GM04503 (cell line): Measurements from ENCODE around the gene POLL.
"Not testable (repeated sequence)": the region's sequence is repeated elsewhere in the genome, so short reads cannot be mapped to it uniquely, and the experiment has no call there.

Experiments used
- DNase-seq: peaks from one replicate; pipeline ENCODE4 v3.0.0-alpha.2; 2012; ENCODE audit warnings: low read depth

Gene POLL

DNA sequence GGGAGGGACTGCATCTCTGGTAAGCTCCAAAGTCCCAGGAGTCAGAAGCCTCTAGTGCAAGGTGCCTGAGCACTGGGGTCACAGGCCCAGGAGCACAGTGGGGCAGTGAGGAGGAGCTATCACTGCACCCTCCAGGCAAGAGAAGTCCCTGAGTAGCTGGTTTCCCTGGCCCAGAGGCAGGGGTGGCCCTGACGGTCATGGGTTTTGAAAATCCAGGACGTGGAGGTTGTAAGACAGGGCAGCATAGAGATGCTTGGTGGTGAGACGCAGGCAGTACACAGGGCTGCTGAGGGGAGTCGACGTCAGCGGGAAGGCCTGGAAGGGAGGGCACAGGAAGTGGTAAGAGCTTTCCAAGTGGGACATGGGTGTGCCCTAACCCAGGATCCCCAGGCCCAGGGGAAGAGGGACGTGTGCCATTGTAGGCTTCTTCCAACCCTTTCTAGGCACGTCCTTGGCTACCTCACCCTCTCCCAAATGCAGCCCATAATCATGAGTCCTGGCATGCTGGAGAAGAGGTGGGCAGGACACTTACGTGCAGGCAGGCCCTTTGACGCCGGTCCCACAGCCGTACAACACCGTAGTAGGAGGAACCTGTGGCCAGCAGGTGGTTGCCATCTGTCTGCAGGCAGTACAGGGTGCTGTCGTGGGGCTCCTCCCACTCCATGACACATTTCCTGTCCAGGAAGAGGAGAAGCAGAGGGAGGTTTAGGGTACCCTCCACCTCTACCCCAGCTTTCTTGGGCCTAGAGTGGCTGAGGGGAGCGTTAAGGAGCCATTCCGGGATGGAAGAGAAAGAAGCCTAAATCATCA is 23.2 kb upstream of the POLL start:
- no peak for DNase-seq

DNA sequence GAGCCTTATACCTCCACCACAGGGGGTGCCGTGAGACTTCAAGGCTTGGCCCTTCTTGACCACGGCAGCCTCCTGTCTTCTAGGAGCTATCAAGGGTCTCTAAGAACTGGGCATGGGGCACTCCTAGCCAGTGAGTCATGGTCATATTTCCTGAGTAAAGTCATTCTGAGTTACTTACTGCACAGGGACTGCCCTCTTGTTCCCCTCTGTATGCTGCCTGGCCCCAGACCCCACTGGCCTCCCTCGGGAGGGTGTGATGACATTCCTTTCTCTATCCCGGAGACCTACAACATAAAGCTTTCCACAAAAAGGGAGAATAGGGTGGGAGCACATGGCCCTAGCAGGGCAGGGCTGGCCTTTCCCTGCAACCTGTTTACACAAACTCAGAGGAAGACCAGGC is 21.4 kb upstream of the POLL start:
- no peak for DNase-seq

DNA sequence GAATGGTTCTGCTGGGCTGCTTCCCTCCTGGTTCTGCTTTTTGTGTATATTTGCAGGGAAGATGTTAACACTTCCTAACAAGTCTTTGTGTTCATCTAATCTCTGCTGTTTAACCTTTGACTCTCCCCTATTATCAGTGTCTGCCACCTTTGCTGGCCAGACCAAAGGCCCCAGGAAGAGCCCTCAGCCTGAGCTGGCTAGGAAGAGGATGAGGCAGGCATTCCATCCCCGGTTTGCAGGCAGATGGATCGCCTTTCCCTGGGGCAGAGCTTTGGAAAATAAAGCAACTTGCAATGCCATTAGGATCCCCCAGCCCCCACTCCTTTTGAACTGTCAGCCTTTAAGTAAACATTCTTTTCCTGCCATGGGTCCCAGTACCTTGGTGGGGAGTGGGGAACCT is 19.1 kb upstream of the POLL start:
- no peak for DNase-seq

DNA sequence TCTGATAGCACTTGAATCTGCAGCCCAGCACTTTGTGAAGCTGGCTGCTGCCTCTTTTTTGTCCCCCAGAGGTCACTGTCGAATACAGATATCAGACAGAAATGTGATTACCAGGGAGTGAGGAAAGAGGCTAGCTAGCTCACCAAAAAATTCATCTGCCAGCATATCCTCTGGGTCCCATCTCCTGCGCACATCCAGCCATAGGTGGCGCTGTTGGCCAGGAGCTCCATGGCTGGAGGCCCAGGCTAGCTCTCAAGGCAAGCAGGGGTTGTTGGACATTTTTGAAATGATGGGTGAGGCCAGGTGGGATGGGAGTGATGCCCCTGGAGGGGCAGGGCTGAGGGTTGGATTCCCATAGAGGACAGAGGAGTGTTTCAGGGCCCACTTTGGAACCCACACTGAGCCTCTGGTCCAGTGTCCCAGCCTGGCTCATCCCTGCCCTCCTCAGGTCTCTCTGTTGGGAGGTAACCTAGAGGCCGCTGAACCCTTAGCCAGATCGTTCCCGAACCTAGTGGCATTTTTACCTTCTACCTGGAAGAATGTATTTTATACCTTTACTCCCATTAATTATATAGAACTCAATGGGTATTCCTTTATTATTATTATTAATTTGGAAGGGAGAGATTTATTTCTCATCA is 14.8 kb upstream of the POLL start:
- DNase-seq: peak; percentile 31

DNA sequence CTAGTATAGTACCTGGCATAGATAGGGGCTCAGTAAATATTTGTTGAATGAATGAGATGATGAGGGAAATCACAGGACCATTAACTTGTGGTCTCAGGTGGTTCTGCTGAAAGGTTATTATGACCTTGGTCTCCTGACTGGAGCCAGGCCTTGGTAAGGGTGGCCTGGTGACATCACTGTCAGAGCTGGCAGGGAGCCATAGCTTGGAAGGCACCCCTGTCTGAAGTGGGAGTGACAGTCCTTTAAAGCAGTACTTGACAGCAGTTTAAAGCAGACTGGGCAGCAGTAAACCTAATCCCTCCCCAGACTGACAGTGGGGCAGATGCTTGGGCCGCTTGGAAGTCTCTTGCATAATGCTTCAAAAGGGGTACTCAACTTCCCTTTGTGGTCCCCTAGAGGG is 13.5 kb upstream of the POLL start:
- DNase-seq: no peak

DNA sequence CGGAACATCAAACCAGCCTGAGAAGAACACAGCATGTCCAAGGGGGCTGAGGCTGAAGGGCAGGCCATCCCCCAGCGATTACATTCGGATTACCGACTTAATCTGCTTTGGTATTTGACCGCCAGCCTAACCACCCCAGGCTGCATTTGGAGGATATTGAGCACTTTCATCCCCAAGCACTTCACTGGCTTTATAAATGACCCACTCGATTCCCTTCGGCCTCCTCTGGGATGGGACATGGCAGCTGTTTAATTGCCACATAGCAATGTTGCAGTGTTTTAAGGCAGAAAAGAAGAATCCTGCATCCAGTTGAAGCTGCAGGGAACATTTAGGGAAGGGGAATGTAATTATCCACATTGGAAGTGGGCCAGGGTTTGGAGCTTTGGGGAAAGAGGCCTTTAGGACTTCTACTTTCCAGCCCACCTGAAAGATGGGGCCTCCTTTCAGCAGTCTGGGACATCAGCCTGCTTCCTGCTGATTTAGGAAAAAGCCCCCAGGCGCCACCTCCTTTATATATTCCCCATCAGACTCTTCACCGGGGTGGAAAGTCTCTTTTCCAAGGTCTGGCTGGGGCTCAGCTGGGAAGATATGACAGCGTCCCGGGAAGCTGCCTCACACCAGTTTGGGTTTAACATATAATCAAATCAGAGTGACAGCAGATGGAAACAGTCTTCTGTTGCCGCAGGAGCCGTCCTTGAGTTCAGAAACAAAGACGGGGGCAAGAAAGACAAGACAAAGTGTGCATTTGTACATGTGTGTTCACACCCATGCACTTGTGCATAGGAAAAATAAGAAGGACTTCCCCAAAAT is 9.2 kb upstream of the POLL start:
- no peak for DNase-seq

DNA sequence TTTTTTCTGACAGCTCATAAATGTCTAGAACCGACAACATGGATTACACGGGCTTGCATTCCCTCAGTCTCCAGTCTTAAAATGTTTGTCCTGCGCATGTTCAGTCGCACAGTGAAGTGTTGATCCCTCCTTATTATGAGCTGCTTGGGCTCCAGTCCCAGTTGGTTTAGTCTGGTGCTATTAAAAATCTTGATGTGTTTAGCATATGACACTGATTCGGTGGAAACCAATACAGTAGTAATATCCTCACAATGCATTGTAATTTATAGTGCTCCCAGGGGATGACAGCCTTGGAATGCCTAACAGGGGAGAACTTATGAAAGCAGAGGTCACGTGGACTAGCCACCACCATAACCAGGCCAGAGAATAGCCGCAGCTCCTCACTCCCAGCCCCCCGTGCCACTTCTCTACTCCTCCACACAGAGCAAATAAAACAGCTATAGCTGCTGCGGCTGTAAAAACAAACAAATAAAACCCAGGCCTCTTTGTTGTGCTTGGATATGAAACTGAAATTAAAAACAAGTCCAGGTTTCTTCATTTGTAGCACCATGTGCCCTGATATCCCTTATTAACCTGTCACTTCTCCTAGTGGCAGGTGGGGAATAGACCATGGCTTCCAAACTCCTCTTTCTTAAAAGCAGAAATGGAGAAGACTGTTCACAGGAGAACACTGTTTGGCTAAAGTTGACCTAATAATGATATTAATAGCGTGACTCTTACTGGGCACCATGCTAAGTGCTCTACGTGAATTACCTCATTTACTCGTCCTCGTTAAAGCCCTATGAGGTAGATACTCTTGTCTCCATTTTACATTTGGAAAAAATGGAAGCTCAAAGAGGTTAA is 7.8 kb upstream of the POLL start:
- peak; percentile 18 for DNase-seq

DNA sequence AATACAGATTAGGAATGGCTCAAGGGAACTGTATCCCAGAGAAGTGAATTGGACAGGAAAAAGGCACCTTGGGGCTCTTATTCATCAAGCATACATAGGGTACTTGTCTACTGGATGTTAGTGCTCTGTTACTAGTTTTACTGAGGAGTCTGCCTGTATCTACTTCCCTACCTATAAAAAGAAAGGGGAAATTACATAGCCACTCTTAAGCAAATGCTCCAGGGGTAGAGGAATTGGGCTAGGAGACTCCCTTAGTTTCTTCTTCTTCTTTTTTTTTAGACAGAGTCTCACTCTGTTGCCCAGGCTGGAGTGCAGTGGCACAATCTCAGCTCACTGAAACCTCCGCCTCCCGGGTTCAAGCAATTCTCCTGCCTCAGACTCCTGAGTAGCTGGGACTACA is 5.3 kb upstream of the POLL start:
- DNase-seq: not testable (repeated sequence)

DNA sequence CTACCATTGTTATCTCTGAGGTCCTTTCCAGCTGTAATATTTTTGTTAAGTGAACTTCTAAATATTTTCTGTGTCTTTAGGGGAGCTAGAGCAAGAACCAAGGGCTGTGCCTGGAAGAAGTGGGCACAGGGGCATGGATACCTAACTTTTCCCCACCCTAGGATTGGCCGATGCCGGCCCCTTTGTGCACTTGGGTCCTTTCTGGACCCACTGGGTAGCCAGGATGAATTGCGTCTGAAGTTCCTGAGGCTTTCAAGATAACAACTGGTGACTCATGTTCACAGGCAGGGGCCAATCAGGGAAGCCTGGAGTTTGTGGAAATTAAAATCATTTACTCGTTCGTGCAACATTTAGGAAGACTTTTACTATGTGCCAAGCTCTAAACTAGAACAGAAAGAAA is 822 bp upstream of the POLL start:
- no peak for DNase-seq

DNA sequence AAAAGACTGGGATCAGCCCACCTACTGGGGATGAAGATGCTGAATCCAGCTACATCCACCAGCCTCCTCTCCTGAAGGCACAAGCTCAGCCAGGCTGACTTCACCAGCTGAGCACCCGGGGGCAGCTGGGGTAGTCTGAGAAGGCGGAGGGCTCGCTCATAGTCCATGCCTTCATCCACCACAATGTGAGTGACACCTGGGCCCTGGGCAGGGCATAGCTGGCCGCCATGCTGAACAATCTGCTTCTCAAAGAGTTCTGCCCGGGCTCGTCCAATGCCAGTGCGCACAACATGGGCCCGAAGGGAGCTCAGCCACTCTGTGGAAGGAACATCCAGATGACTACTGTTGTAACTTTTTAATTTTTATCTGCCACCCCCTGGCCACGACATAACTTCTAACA is 2.2 kb downstream of the POLL start:
- DNase-seq: no peak

DNA sequence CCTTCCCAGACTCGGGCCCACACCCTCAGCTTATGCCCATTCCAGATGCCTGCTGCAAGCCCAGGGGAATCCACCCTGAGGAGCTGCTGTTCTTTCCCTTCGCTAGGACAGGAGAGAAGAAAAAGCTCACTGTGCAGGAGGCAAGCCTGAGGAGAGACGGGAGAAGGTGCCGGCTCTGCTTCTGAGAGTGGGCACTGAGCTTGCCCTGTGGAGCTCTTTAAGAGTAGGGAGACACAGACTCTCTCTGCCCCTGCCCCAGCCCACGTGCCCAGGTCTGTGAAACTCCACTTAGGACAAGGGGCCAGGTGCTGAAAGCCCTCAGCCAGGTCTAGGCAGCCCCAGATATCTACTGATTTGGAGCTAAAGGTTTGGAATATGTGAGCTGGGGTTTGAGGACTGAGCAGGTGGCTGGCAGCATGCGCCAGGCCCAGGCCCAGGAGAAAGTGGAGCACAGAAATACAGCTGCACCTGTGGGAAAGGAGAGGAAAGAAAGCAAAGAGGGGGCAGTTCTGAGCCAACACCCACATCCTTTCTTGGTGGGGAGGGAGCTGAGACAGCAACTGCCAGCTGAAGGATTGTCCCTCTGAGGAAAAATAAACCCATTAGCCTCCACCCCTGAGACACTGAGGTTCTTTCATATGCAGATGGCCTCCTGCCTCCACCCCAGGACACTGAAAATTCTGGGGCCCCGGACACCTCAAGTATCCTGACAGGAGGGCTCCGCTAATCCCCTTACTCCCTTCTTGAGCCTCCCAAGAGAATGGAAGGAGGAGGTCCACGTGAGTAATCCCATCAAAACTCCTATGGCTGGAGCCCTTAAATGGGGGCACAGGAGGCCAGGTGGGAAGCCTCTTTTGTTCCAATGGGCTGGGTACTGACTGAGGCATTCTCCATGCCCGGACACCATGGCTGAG is 7.3 kb downstream of the POLL start:
- no peak for DNase-seq

DNA sequence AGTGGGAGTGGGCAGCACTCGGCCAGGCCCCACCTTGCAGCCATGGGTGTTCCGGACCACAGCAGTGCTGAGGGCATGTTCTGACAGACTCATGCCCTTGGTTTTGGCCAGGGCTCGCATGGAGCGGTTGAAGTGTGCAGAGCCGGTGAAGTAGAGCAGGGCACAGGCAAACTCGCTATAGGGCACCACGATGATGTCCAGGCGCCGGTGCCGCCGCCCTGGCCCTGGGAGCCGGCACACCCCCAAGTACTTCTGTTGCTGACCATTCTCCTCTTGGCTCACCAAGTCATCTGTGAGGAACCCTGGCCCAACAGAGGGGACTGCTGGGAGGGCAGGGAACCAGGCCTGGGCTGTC is 8.6 kb downstream of the POLL start:
- DNase-seq: no peak

DNA sequence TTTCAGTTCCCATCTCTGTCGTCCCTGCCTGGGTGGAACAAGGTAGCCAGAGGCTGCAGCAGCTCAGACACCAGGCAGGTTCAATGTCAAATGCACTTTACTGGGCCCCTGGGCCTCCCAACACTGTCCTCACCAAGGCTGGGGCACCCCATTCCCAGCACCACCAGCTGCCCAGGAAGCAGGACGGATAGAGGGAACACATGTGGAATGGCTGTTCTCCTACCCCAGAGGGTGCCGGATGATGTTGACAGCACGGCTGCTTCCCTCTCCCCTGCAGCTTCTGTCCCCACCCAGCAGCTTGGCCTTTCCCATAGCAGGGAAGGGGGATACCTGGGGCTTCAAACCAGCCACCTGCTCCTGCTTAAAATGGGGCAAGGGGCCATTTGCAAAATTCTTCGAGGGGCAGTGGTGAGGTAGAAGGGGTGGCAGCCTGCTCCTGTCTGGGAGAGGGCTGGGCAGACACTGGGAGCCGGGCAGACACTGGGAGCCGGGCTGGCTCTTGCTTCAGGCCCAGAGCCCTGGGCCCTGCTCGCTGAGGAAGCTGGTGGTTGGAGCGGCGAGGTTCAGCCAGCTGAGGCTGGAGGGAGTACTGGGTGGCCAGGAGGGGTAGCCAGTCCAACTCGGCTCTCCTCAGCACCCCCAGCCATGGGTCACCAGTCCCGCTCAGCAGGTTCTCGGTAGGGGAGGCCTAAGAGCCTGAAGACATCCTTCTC is 9.1 kb downstream of the POLL start:
- no peak for DNase-seq

DNA sequence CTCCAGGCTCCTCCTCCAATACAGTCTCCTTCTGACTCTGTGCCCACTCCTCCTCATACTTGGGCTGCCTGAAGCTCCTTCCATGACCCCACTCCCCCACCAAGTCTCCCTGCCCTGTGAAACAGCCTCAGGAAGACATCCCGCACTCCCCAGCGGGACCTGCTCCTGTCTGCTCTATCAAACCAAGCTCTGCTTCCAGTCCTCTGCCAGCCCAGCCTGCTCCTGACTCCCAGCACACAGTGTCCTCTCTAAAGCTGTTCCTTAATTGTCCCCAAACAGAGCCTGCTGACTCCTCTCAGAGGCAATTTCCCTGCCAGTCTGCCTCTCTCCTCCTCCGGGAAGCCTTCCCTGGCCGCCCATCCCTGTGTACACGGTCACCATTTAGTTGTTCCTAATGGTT is 9.9 kb downstream of the POLL start:
- no peak for DNase-seq

DNA sequence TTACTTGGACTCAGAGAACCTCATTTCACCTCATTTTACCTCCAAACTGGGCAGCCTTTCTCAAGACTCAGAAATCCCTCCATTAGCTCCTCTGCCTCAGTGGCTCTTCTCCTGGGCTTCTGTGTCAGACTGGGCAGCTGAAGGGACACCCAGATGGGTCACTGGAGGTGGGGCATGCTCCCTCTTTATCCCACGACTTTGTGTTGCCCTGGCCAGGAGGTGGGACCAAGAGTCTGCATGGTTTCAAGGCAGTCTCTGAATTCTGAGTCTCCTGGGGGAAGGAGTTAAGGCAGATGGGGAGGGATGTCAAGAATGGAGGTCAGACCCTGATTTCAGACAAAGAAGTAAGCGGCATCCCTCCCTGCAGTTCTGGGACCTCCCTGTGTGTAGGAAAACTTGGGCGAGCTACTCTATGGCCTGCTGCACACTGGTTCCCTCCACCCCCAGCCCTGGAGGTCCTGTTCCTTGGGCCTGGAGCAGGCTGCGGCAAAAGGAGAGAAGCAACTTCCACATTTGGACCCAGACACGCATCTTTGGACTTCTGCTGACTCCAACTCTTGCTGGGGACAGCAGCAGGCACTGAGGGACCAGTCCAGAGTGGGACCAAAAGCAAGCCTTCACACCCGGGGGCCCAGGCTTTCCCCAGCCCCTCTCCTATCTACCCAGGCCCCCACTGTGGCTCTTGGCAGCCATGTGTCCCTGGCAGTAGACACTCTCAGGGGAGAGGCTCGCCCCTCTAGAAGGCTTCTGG is 10.8 kb downstream of the POLL start:
- no peak for DNase-seq

DNA sequence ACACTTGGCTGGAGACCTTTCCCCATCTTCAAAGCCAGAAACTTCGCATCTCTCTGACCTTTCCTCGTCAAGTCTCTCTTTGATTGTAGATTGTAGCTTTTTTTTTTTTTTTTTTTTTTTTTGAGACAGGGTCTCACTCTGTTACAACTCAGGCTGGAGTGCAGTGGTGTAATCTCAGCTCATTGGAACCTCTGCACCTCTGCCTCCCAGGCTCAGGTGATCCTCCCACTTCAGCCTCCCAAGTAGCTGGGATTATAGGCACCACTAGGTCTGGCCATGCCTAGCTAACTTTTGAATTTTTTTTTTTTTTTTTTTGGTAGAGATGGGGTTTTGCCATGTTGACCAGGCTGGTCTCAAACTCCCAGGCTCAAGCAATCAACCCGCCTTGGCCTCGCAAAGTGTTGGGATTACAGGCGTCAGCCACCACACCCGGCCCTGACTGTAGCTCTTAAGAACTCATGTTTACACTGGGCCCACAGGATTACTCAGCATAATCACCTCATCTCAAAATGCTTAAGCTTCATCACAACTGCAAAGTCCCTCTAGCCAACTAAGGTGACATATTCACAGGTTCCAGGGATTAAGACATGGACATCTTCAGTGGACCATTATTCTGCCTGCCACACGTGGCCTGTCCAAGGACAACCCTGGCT is 11.7 kb downstream of the POLL start:
- no peak for DNase-seq

DNA sequence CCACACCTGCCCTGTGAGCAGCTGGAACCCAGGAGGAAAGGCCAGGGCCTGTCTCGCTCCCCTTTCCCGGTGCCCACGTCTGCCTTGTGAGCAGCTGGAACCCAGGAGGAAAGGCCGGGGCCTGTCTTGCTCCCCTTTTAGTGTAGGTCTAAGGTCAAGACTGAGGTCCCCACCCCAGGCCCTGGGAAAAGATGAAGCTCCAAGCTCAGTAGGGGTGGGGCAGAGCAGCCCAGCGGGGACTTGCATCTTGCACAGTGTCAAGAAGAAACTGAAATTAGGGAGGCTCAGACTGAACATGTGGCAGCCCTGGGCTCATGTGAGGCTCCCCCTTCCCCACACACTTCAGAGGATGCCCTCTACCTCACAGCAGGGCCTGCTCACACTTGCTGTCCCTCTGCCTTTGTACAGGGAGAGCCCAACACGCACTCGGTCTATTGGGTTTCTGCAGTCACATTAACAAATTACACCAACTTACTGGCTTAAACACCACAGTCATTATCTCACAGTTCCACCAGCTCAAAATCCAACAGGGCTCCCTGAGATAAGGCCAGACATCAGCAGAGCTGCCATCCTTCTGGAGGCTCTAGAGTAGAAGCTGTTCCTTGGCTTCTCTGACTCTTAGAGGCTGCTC is 12.4 kb downstream of the POLL start:
- no peak for DNase-seq

DNA sequence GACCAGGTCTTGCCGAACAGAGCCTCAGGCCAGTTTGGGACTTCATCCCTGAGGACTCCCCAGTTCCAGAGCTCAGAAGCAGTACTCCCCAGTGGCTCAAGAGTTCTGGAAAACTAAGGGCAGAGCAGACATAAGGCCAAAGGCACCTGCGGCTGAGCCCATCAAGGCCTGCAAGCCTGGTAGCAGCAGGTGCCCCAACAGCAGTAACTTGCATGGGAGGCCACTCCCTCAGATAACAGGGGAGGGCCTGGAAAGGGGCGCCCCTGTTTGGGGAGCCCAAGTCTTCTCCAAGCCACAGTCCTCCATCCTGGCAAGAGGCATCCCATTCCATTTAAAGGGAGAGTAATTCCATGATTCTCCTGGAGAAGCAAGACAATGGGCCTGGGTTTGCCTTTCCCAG is 13.0 kb downstream of the POLL start:
- DNase-seq: no peak
